IPS DF 4.7 (cell line): ENCODE data around the gene ESYT2.

ENCODE experiments used
- DNase-seq: peaks from one replicate; pipeline ENCODE4 v3.0.0-alpha.2; 2013; ENCODE audit warnings: low spot score; ENCODE audit errors: extremely low read depth

ESYT2 gene

GRCh38 chr7:158747408-158747807, 81.9 kb downstream of the ESYT2 start:
- no peak for DNase-seq

- no peak for DNase-seq
These were observed 82.4 kb downstream of the ESYT2 start for GRCh38 chr7:158746957-158747356.

GRCh38 chr7:158745057-158745715, 84.1 kb downstream of the ESYT2 start:
- DNase-seq, result no peak

GRCh38 chr7:158744070-158744469, 85.2 kb downstream of the ESYT2 start:
- no peak for DNase-seq

- peak; percentile 2 for DNase-seq
These were observed 86.1 kb downstream of the ESYT2 start for GRCh38 chr7:158743219-158743618.

GRCh38 chr7:158742065-158742821, 87.1 kb downstream of the ESYT2 start:
- no peak for DNase-seq

GRCh38 chr7:158741294-158741666, 88.0 kb downstream of the ESYT2 start:
- no peak for DNase-seq

GRCh38 chr7:158740657-158741293, 88.5 kb downstream of the ESYT2 start:
- no peak for DNase-seq

GRCh38 chr7:158740013-158740656, 89.2 kb downstream of the ESYT2 start:
- DNase-seq, result no peak

- DNase-seq, result no peak
These were observed 90.5 kb downstream of the ESYT2 start for GRCh38 chr7:158738841-158739240.

GRCh38 chr7:158737064-158737695, 92.1 kb downstream of the ESYT2 start:
- no peak for DNase-seq

- no peak for DNase-seq
These were observed 93.4 kb downstream of the ESYT2 start for GRCh38 chr7:158735935-158736334.

GRCh38 chr7:158734861-158735260, 94.4 kb downstream of the ESYT2 start:
- DNase-seq, result no peak

- DNase-seq, result no peak
These were observed 95.4 kb downstream of the ESYT2 start for GRCh38 chr7:158733775-158734494.

GRCh38 chr7:158733220-158733519, 96.1 kb downstream of the ESYT2 start:
- no peak for DNase-seq

- no peak for DNase-seq
These were observed 96.7 kb downstream of the ESYT2 start for GRCh38 chr7:158732494-158733219.

- DNase-seq, result no peak
These were observed 97.5 kb downstream of the ESYT2 start for GRCh38 chr7:158731761-158732160.

GRCh38 chr7:158730383-158731346, 98.6 kb downstream of the ESYT2 start:
- no peak for DNase-seq

- no peak for DNase-seq
These were observed 99.5 kb downstream of the ESYT2 start for GRCh38 chr7:158729646-158730382.
